ENCODE data around the gene ARMC9. TPM values are rescaled to one million over a fixed set of nuclear protein-coding genes. Genes with fewer than 3 reads are reported as not detected.
A peak's percentile ranks its signal among the peaks of the same experiment; 100 is the strongest.

Gene ARMC9
- total and polyA plus RNA-seq, 2 experiments from 2014 or later, result 15.1 to 17.3 TPM

DNA sequence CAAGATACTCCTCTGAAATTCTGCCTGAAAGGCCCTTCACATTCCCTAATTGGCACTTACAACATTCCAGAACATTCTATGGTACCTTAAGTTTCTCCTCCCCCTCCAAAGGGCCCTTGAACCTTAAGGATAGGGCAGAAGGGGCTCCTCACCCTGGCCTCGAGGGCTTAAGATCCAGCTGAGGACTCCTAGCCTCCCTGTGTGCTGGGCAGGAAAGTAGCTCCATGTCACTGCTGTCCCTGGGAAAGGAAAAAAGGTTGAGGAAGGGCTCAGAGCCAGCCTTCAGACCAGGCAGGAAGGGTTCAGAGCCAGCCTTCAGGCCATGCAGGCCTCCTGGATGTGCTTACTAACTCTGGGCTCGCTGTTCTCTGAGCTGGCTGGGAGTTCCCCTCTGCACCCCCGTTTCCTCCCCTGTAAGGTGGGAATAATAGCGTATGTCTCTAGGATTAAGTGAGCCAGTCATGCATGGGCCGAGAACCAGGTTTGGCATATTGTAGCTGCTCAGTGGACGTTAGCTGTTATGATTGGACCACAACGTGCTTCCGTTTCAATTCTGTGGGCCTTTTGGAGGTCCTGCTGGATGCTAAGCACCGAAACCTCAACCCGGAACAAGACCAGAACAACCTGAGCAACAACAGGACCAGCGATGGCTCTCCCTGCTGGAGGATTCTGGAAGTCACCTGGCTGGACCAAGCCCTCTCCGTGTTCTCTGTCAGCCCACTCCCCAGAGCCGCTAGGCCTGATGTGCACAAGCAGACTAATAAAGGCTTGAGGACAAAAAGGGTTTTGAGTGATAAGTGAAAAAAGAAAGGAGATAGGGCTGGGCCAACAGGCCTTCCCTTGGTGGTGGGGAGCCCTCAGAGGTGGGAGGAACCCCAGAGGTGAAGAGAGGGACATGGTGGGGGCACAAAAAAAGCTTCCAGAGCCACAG is 196.0 kb downstream of the ARMC9 start:
- Histone ChIP-seq H3K9me3 (ENCODE audit: low read depth) (no peaks in the 10 kb centered on the region), H3K9ac (no peak overlapping the region), H3K4me1 (ENCODE audit: insufficient read depth) (no peaks in the 10 kb centered on the region), H3K4me3 (no peak overlapping the region), H3K9me2 (ENCODE audit: insufficient read depth) (no peaks in the 10 kb centered on the region), H3K27ac (no peak overlapping the region), H3K36me3 (ENCODE audit: low read depth) (no peaks in the 10 kb centered on the region), H3K4me2 (ENCODE audit: unreplicated experiment) (no peak overlapping the region), H3F3A (ENCODE audit: insufficient read depth) (no peaks in the 10 kb centered on the region), H2AFZ (no peak overlapping the region), H4K20me1 (ENCODE audit: insufficient read depth) (no peaks in the 10 kb centered on the region), H3K79me2 (ENCODE audit: insufficient read depth) (no peaks in the 10 kb centered on the region), H3K27me3 (replicated peaks; ENCODE audit: insufficient read depth) (peaks cover 20% of the 10 kb centered on the region; the same call in 1 of the 2 replicates)
- WGBS, 2 experiments (ENCODE audit: low coverage in 1 of 2, low lambda C conversion rate in 2 of 2, missing lambda C conversion rate in 2 of 2), result 83 to 84% methylated on average over 13 of the region's 13 CpGs
- in situ Hi-C loops (cut with MboI), result no loop called here
- no peak for DNase-seq
- TF ChIP-seq EZH2phosphoT487 (IDR thresholded peaks at IDR 0.05; ENCODE audit: insufficient read depth, low read depth) (no peak), EZH2 (IDR thresholded peaks at IDR 0.05; ENCODE audit: insufficient read depth, poor library complexity, severe bottlenecking) (no peak)

DNA sequence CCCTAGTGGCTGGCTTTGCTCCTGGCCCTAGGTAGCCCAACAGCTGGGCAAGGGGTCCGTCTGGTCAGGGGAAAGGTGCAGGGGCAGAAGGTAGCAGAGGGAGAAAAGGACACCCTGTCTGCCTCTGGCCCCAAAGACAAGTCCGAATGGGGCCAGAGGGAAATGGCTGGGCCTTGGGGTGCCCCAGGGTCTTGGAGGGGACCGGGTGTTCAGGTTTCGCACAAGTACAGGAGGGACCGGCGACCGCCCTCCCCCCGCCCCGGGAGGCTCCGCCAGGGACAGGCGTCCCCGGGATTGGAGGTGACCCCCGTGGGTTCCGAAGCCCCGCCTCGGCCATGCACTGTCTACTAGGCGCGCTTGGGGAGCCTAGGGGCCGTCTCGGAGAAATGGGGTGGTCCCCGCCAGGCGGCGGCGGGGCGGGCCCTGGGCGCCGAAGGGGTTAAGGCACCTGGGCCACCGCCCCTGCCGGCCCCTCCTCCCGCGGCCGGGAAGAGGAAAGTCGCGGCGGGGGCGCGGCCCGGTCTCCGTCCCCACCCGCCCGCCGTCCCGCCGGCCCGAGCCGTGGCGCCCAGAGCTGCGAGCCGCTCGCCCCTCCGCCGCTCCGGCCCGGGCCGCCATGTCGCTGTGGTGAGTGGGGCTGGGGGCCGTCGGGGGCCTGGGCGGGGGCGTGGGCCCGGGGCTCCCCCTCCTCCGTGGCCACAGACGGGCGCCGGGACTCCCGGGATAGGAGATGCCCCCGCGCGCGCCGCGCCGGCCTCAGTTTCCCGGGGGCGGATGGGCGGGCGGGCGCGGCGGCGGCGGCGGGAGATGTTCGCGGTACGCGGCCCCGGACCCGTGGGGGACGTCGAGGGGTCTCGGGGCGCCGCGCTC is 197.0 kb downstream of the ARMC9 start, which contains the start of gene B3GNT7:
TSS of gene B3GNT7 (plus strand) at position 523 of the 870 bp plus-strand sequence. CDS start at position 617, 94 bp downstream.
- Histone ChIP-seq H3F3A (ENCODE audit: insufficient read depth) (no peaks in the 10 kb centered on the region), H3K4me1 (ENCODE audit: insufficient read depth) (no peaks in the 10 kb centered on the region), H4K20me1 (ENCODE audit: insufficient read depth) (no peaks in the 10 kb centered on the region), H3K27ac (no peak within 1 kb of the TSS), H3K9ac (no peak within 1 kb of the TSS), H3K36me3 (ENCODE audit: low read depth) (no peaks in the 10 kb centered on the region), H3K4me3 (no peak within 1 kb of the TSS), H3K27me3 (replicated peaks; ENCODE audit: insufficient read depth) (peaks cover 20% of the 10 kb centered on the region; the same call in 1 of the 2 replicates), H3K9me2 (ENCODE audit: insufficient read depth) (no peaks in the 10 kb centered on the region), H3K9me3 (ENCODE audit: low read depth) (no peaks in the 10 kb centered on the region), H3K79me2 (ENCODE audit: insufficient read depth) (no peaks in the 10 kb centered on the region), H3K4me2 (ENCODE audit: unreplicated experiment) (no peak within 1 kb of the TSS), H2AFZ (no peak within 1 kb of the TSS)
- in situ Hi-C loops (cut with MboI), result no loop called here
- WGBS, 2 experiments (ENCODE audit: low coverage in 1 of 2, low lambda C conversion rate in 2 of 2, missing lambda C conversion rate in 2 of 2), result 7 to 8% methylated on average over 30 to 31 of the region's 95 CpGs
- TF ChIP-seq EZH2phosphoT487 (IDR thresholded peaks at IDR 0.05; ENCODE audit: insufficient read depth, low read depth) (0 out of 2 replicates have a peak, but pooled peaks have one; percentile 43), EZH2 (IDR thresholded peaks at IDR 0.05; ENCODE audit: insufficient read depth, poor library complexity, severe bottlenecking) (no peak)
- DNase-seq, result no peak

DNA sequence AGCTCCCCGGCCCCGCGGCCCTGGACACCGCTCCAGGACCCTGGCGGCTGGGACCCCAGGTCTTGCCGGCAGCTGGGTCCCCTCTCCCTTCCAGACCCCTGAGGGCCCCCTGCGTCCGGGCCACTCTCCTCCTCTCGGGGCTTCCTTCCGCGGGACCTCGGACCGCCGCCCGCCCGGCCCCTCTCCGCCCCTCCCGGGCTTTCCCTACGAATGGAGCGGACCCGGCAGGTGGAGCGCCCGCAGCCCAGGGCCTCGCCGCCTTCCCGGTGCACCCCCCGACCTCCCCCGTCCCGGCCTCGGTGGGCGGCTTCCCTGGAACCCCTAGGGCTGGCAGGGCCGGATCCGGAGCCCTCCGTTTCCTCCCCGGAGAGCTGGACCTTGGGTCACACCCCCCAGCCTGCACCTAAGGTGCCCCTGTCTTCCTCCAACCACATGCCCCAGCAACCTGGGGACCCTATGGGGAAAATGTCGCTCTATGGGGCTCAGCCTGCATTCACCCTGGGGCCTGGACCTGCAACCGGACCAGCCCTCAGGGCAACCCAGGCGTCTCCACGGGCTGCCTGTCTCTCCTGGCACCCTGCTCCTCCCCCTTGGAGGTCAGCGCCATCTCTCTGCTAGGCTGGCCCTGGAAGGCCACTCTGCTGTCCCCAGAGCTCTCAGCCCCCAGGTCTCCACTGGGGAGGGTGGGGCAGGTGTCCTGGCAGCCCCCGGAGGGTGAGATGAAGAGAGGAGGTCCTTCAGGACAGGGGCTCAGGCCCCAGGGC is 197.8 kb downstream of the ARMC9 start:
- Histone ChIP-seq H3K36me3 (ENCODE audit: low read depth) (no peaks in the 10 kb centered on the region), H3K9me3 (ENCODE audit: low read depth) (no peaks in the 10 kb centered on the region), H3K27ac (no peak overlapping the region), H3K27me3 (replicated peaks; ENCODE audit: insufficient read depth) (peaks cover 20% of the 10 kb centered on the region; the same call in 1 of the 2 replicates), H3K79me2 (ENCODE audit: insufficient read depth) (no peaks in the 10 kb centered on the region), H3F3A (ENCODE audit: insufficient read depth) (no peaks in the 10 kb centered on the region), H3K9ac (no peak overlapping the region), H3K9me2 (ENCODE audit: insufficient read depth) (no peaks in the 10 kb centered on the region), H3K4me1 (ENCODE audit: insufficient read depth) (no peaks in the 10 kb centered on the region), H4K20me1 (ENCODE audit: insufficient read depth) (no peaks in the 10 kb centered on the region), H2AFZ (no peak overlapping the region), H3K4me3 (no peak overlapping the region), H3K4me2 (ENCODE audit: unreplicated experiment) (no peak overlapping the region)
- in situ Hi-C loops (cut with MboI), result no loop called here
- TF ChIP-seq EZH2 (IDR thresholded peaks at IDR 0.05; ENCODE audit: insufficient read depth, poor library complexity, severe bottlenecking) (peak; percentile 90), EZH2phosphoT487 (IDR thresholded peaks at IDR 0.05; ENCODE audit: insufficient read depth, low read depth) (no peak)
- WGBS, 2 experiments (ENCODE audit: low coverage in 1 of 2, low lambda C conversion rate in 2 of 2, missing lambda C conversion rate in 2 of 2), result 18 to 36% methylated on average over 9 to 32 of the region's 41 CpGs
- no peak for DNase-seq
